Stromal cell of bone marrow (primary cell): ENCODE data around the gene CATSPER1.

Source experiments
- DNase-seq: peaks from one replicate; pipeline ENCODE4 v3.0.0-alpha.2; 2012; ENCODE audit warnings: low read depth

Gene CATSPER1

GRCh38 chr11:66026017-66026529, at the start of gene CATSPER1:
TSS of gene CATSPER1 (minus strand) at chr11:66026479. CDS start at chr11:66026379, 100 bp downstream.
- DNase-seq: no peak

GRCh38 chr11:66075273-66075672, 49.0 kb upstream of the CATSPER1 start:
- DNase-seq: no peak

- DNase-seq: no peak
These were observed 47.4 kb upstream of the CATSPER1 start for GRCh38 chr11:66073669-66074068.

GRCh38 chr11:66072518-66072917, 46.2 kb upstream of the CATSPER1 start:
- no peak for DNase-seq

- DNase-seq: no peak
These were observed 45.8 kb upstream of the CATSPER1 start for GRCh38 chr11:66072081-66072480.

- no peak for DNase-seq
These were observed 45.1 kb upstream of the CATSPER1 start for GRCh38 chr11:66071381-66071801.

- DNase-seq: no peak
These were observed 44.5 kb upstream of the CATSPER1 start for GRCh38 chr11:66070604-66071380.

GRCh38 chr11:66069715-66070603, 43.7 kb upstream of the CATSPER1 start, which contains the start of gene PACS1:
TSS of gene PACS1 (plus strand) at chr11:66070272. CDS start at chr11:66070487, 215 bp downstream.
- peak; percentile 70 for DNase-seq

- DNase-seq: peak; percentile 57
These were observed 42.8 kb upstream of the CATSPER1 start for GRCh38 chr11:66068923-66069714.

- peak; percentile 44 for DNase-seq
These were observed 42.0 kb upstream of the CATSPER1 start for GRCh38 chr11:66068154-66068821.

- DNase-seq: no peak
These were observed 41.4 kb upstream of the CATSPER1 start for GRCh38 chr11:66067640-66068039.

- no peak for DNase-seq
These were observed 40.5 kb upstream of the CATSPER1 start for GRCh38 chr11:66066751-66067150.

- no peak for DNase-seq
These were observed 38.3 kb upstream of the CATSPER1 start for GRCh38 chr11:66064571-66064970.

GRCh38 chr11:66063900-66064299, 37.6 kb upstream of the CATSPER1 start:
- no peak for DNase-seq

GRCh38 chr11:66062408-66062807, 36.1 kb upstream of the CATSPER1 start:
- DNase-seq: no peak

- no peak for DNase-seq
These were observed 35.0 kb upstream of the CATSPER1 start for GRCh38 chr11:66061268-66061667.

GRCh38 chr11:66059966-66060680, 33.8 kb upstream of the CATSPER1 start:
- DNase-seq: no peak

GRCh38 chr11:66056501-66056900, 30.2 kb upstream of the CATSPER1 start:
- DNase-seq: no peak

GRCh38 chr11:66055021-66055420, 28.7 kb upstream of the CATSPER1 start:
- DNase-seq: no peak

GRCh38 chr11:66052664-66052982, 26.3 kb upstream of the CATSPER1 start:
- DNase-seq: no peak
